ENCODE results near the gene KTI12.

- TF ChIP-seq, protein P1, sequence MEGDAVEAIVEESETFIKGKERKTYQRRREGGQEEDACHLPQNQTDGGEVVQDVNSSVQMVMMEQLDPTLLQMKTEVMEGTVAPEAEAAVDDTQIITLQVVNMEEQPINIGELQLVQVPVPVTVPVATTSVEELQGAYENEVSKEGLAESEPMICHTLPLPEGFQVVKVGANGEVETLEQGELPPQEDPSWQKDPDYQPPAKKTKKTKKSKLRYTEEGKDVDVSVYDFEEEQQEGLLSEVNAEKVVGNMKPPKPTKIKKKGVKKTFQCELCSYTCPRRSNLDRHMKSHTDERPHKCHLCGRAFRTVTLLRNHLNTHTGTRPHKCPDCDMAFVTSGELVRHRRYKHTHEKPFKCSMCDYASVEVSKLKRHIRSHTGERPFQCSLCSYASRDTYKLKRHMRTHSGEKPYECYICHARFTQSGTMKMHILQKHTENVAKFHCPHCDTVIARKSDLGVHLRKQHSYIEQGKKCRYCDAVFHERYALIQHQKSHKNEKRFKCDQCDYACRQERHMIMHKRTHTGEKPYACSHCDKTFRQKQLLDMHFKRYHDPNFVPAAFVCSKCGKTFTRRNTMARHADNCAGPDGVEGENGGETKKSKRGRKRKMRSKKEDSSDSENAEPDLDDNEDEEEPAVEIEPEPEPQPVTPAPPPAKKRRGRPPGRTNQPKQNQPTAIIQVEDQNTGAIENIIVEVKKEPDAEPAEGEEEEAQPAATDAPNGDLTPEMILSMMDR (IDR thresholded peaks at IDR 0.05) = no peak
- no peak for TF ChIP-seq POLR2A (IDR thresholded peaks at IDR 0.05)
- TF ChIP-seq EP300 (IDR thresholded peaks at IDR 0.05) = no peak
Observed at GRCh38 chr1:51998701-51999100, 34.9 kb downstream of the KTI12 start.

Measured in ovary (tissue), 3 donors.